GM18498 (cell line): ENCODE data around the gene CD27.

Experiments used
- ATAC-seq: cut with Tn5 transposase; IDR thresholded peaks from one replicate; pipeline ENCODE4 v1.9.1; 2021; ENCODE audit warnings: mild to moderate bottlenecking, moderate library complexity; ENCODE audit not compliant: unreplicated experiment

Gene CD27

GRCh38 chr12:6434205-6435140, 10.3 kb upstream of the CD27 start:
- no peak for ATAC-seq

GRCh38 chr12:6435961-6436715, 8.6 kb upstream of the CD27 start:
- ATAC-seq, result no peak

- no peak for ATAC-seq
These were observed 7.2 kb upstream of the CD27 start for GRCh38 chr12:6437586-6437985.

DNA sequence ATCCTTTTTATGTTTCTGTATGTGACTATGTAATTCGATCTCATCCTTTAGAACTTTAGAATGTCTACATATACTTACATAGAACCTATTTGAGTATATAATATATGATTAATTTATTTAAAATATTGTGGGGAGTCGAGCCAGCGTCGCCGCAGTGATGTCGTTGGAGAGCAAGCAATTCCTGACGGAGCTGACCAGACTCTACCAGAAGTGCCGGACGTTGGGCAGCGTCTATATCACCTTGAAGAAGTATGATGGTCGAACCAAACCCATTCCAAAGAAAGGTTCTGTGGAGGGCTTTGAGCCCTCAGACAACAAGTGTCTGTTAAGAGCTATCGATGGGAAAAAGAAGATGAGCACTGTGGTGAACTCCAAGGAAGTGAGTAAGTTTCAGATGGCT, 6.4 kb upstream of the CD27 start:
- ATAC-seq, result no peak

DNA sequence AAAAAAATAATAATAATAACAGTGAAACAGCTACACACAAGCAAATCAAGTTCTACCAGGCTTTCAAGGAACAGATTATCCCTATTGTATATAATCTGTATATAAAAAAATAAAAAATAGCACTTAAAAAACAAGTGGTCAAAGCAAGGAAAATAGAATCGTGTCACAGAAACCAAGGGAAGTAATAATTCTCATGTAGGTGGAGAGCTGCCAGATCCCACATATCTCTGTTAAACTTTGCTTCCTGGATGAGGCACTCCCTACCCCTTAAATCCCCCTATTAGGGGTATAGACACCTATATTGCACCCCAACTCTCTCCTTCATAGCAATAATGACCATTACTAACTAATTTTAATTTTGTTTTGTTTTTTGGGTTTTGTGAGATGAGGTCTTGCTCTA, 4.4 kb upstream of the CD27 start:
- no peak for ATAC-seq

- no peak for ATAC-seq
These were observed 1.9 kb upstream of the CD27 start for GRCh38 chr12:6442836-6443235.

DNA sequence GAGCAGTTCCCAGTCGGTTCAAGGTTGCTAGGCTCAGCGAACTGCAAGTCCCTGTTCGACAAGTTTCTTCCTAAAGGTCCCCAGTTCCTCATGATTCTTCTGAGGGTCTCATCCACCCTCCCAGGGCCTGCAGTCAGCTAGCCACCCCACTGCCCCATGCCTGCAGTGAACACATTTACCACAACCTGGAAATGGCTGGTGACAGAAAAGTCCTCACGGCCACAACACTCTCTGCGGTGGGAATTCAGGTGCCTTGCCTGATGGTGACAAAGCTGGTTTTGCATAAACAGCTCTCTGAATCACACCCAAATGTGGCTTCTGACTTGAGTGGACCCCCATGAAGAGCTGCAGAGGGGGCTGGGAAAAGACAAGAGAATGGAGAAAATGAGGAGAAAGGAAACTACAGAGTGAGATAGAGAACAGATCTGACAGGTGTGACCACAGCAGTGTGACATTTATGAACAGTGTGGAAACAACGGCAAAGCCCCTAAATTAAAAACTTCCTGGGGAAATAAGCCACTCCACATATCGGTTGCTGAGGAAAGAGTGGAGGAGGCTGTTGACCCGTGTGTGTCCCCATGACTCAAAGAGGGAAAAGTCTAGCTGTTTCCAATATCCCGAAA, 1.3 kb upstream of the CD27 start:
- no peak for ATAC-seq

DNA sequence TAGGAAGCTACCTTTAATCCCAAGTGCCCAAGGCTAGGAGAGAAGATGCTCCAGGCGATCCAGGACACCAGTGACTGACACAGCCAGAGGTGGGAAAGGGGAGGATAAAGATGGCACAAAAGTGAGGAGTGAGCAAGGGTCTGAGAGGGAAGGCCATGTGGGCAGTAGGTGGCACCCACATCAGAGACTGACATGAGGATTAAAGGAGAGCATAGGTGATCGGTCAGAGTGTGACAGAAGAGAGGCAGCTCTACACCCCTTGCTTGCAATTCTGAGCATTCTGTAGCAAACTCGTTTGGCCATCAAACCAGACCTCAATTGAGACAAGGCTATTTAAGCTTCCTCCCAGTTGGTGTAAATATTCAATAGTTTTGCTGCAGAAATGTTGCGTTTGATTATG, 724 bp upstream of the CD27 start:
- no peak for ATAC-seq

- ATAC-seq, result no peak
These were observed 5.5 kb downstream of the CD27 start for GRCh38 chr12:6450091-6450868.

DNA sequence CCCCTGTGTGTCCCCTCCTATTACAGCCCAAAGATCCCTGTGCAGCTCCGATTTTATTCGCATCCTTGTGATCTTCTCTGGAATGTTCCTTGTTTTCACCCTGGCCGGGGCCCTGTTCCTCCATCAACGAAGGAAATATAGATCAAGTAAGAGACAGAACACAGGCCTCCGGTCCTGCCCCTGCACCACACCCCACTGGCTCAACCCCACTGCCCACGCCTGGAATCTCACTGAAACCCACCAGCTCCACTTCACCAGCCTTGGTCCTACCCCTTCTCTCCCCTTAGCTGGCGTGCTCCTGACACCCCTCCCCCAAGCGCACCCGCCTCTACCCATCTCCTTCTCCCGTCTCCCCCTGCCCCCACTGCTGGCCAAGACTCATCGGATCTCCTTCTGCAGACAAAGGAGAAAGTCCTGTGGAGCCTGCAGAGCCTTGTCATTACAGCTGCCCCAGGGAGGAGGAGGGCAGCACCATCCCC, 6.2 kb downstream of the CD27 start:
- peak; percentile 6 for ATAC-seq

- peak; percentile 59 for ATAC-seq
These were observed 6.8 kb downstream of the CD27 start, which contains the start of gene TAPBPL for GRCh38 chr12:6451348-6452244. TSS of gene TAPBPL (plus strand) at chr12:6452042. CDS start at chr12:6452249, 207 bp downstream.

- ATAC-seq, result no peak
These were observed 7.6 kb downstream of the CD27 start for GRCh38 chr12:6452245-6452943.

DNA sequence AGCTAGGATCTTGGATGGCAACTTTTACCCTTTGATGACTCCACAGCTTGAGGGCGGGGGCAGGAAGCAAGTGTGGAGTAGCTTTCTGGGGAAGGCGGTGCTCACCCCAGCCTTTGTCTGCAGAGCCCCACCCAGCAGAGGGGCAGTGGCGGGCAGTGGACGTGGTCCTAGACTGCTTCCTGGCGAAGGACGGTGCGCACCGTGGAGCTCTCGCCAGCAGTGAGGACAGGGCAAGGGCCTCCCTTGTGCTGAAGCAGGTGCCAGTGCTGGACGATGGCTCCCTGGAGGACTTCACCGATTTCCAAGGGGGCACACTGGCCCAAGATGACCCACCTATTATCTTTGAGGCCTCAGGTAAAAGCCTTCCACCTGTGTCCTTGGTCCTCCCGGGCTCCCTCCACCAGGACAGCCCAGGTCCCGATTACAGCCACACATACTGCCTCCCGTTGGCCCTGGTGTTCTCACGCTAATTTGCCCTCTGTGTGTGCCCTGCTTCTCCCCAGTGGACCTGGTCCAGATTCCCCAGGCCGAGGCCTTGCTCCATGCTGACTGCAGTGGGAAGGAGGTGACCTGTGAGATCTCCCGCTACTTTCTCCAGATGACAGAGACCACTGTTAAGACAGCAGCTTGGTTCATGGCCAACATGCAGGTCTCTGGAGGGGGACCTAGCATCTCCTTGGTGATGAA, 8.3 kb downstream of the CD27 start:
- ATAC-seq, result no peak

DNA sequence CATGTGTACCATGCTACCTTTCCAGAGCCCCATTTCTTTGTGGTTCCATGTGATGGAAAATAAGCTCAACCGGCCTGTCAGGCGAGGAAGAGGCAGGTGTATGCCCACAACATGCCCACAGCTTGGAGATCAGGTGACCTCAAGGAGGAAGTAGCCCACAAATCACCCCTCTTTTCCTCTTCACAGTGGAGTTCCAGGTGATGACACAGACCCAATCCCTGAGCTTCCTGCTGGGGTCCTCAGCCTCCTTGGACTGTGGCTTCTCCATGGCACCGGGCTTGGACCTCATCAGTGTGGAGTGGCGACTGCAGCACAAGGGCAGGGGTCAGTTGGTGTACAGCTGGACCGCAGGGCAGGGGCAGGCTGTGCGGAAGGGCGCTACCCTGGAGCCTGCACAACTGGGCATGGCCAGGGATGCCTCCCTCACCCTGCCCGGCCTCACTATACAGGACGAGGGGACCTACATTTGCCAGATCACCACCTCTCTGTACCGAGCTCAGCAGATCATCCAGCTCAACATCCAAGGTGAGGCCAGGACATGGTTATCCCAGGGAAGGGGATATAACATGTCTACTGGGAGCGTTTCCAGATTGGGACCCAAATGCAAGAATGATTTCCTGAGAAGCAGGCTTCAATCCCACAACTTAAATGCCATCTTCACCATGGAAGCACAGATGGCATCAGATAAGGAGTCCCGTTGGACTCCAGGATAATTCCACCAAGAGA, 12.6 kb downstream of the CD27 start:
- ATAC-seq, result no peak

DNA sequence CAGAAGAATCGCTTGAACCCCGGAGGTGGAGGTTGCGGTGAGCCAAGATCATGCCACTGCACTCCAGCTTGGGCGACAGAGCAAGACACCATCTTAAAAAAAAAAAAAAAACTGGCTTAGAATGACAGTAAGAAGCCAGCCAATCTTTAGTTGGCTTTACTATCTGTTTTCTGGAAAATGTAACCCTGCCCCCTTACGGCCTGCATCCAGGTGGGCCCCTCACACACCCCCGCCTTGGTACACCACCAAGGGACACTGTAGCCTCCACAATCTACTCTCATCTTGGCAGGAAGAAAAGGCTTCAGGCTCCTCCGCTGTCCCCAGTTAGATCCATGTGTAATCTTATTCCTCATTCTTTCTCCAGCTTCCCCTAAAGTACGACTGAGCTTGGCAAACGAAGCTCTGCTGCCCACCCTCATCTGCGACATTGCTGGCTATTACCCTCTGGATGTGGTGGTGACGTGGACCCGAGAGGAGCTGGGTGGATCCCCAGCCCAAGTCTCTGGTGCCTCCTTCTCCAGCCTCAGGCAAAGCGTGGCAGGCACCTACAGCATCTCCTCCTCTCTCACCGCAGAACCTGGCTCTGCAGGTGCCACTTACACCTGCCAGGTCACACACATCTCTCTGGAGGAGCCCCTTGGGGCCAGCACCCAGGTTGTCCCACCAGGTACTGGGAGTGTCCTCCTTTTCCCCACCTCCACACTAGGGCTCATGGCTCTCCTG, 13.7 kb downstream of the CD27 start:
- ATAC-seq, result no peak

DNA sequence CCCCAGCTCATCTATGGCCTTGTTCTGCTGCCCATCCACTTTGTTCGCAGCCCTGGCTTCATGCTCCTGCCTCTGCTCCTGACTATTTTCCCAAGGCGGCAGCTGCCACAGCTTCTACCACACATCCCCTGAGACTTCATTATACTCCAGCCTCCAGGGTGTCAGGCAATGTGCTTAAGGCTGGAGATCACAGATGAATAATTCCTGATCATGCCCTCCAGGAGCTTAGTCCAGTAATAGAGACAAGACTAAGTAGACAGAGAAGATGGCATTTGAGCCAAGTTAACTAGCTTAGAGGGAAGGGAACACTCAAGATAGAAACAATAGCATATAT, 14.2 kb downstream of the CD27 start:
- ATAC-seq, result no peak

DNA sequence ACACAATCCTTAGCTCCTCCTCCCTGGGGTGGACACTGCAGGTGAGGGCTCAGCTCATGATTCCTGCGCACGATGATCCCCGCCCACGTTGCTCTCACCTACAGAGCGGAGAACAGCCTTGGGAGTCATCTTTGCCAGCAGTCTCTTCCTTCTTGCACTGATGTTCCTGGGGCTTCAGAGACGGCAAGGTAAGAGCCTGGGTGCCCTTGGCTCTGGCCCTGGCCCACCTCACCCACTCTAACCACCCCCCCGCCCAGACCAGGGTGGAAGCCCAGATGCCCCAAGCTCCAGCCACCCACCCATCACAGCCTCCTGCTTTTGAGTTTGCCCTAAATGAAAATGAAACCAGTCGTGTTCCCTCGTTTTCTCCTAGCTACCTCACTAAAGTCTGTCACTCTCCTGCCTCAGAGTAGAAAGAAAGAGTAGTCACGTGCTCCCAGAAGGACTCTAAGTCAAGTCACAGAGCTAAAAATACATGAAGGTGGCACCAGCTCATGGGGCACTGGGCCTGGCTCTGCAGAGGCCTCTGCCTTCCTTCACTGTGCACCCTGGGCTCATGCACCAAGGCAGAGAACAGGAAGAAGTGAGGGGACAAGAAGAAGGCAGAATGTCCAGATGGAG, 16.1 kb downstream of the CD27 start:
- ATAC-seq, result peak; percentile 20
